Stomach (tissue), 9 donors: ENCODE data around the gene GALNS. TPM values are rescaled to one million over a fixed set of nuclear protein-coding genes. Genes with fewer than 3 reads are reported as not detected.
"Not testable (repeated sequence)": the region's sequence is repeated elsewhere in the genome, so short reads cannot be mapped to it uniquely, and the experiment has no call there.

Source experiments
- DNase-seq, 2 donors: peaks; one replicate each; pipeline versions ENCODE4 v3.0.0 to v3.0.0-alpha.2; 2013 to 2019
- H3K27ac ChIP-seq, 5 donors: fragments of 200-600 bp in 4 of 5; sonication (generic) in 4 of 5; one replicate each; pipeline ENCODE4 v1.5.1; 2013 to 2019; ENCODE audit warnings: mild to moderate bottlenecking in 1 of 5, moderate library complexity in 1 of 5
- H3K27me3 ChIP-seq, 3 donors: fragments of 200-600 bp; sonication (generic); one replicate each; pipeline ENCODE4 v1.5.1; 2017 to 2019; ENCODE audit warnings: mixed run types in 1 of 3
- H3K36me3 ChIP-seq, 4 donors: fragments of 200-600 bp; sonication (generic); 1 replicate in 3 of 4; 2 replicates in 1 of 4; pipeline ENCODE4 v1.5.1; 2016 to 2019
- H3K4me1 ChIP-seq, 4 donors: fragments of 200-600 bp; sonication (generic); one replicate each; pipeline ENCODE4 v1.5.1; 2016 to 2019
- H3K4me3 ChIP-seq, 4 donors: fragments of 200-600 bp; sonication (generic) in 3 of 4; one replicate each; pipeline ENCODE4 v1.5.1; 2016 to 2019; ENCODE audit warnings: mild to moderate bottlenecking in 1 of 4
- H3K9me3 ChIP-seq, 4 donors: fragments of 200-600 bp; sonication (generic); one replicate each; pipeline ENCODE4 v1.5.1; 2016 to 2019
- EP300 ChIP-seq: sonication (generic); formaldehyde crosslinking; IDR thresholded peaks from one replicate; pipeline ENCODE4 v1.6.1; 2017; ENCODE audit warnings: antibody characterized with exemption
- POLR2A ChIP-seq, 4 donors: fragments of 450-650 bp; IDR thresholded peaks; one replicate each; pipeline ENCODE4 v1.6.1; 2016; ENCODE audit warnings: antibody characterized with exemption in 4 of 4, control low read depth in 2 of 4, mild to moderate bottlenecking in 1 of 4, moderate library complexity in 1 of 4
- POLR2AphosphoS5 ChIP-seq, 3 donors: sonication (generic); formaldehyde crosslinking; IDR thresholded peaks; one replicate each; pipeline ENCODE4 v1.6.1; 2016; ENCODE audit warnings: antibody characterized with exemption in 3 of 3
- WGBS, 5 donors: extraction: QIAGEN DNeasy Blood & Tissue Kit in 3 of 5; methylation state at CpG; one replicate each; pipeline versions ENCODE4 v1.1.5 to v1.1.7; 2013 to 2018; 5-methylcytosine and 5-hydroxymethylcytosine counted together
- intact Hi-C: fragments of 100-400 bp; cut with DNase I; formaldehyde crosslinking; loops from one replicate; pipeline ENCODE4 v1.15.1; 2023; ENCODE audit warnings: low total_unique reads
- polyA plus RNA-seq, 3 donors: library from polyadenylated mRNA; stranded (reverse); fragments of 200-250 nt; gene quantifications; one replicate each; pipeline ENCODE4 v1.2.3, GENCODE V29; 2013
- total RNA-seq, 5 donors: library from RNA; depleted of rRNA; stranded (reverse); fragments of >200 nt; gene quantifications; one replicate each; pipeline versions ENCODE4 v1.1.0 to v1.2.3, GENCODE V29; 2014 to 2016
- TF ChIP-seq, protein P1 (sequence below), 7 experiments: fragments of 450-650 bp in 4 of 7; fragments of 200-600 bp in 3 of 7; sonication (generic) in 3 of 7; IDR thresholded peaks; one replicate each; pipeline ENCODE4 v1.5.1; 2016 to 2019; ENCODE audit warnings: antibody characterized with exemption in 7 of 7, control low read depth in 2 of 7, mild to moderate bottlenecking in 1 of 7
- donor health status: healthy with polysubstance abuse.
- donor health status: Bipolar disorder and iron deficiency.
- donor health status: healthy.

Gene GALNS
- total and polyA plus RNA-seq, 8 donors = 8.6 to 110 (median 28.2) TPM

DNA sequence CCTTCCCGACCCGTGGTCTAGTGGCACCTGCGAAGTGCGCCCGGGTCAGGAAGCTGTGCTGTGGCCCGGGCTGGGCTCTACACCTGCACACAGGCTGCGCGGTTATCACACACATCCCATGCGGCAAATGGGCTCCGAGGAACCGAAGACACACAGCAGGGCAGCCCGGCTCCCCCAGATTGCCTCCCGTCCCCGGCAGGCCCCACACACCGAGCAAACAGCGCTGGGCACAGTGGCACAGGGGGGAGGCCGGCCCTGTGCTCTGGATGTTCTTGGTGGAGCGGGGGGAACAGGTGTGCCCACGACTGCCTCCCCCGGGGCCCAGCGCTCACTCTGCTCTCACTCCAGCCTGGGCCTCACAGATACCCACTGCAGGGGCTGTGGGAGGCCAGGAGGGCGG, 38.6 kb upstream of the GALNS start:
- intact Hi-C loops = no loop called here
- TF ChIP-seq, protein P1, sequence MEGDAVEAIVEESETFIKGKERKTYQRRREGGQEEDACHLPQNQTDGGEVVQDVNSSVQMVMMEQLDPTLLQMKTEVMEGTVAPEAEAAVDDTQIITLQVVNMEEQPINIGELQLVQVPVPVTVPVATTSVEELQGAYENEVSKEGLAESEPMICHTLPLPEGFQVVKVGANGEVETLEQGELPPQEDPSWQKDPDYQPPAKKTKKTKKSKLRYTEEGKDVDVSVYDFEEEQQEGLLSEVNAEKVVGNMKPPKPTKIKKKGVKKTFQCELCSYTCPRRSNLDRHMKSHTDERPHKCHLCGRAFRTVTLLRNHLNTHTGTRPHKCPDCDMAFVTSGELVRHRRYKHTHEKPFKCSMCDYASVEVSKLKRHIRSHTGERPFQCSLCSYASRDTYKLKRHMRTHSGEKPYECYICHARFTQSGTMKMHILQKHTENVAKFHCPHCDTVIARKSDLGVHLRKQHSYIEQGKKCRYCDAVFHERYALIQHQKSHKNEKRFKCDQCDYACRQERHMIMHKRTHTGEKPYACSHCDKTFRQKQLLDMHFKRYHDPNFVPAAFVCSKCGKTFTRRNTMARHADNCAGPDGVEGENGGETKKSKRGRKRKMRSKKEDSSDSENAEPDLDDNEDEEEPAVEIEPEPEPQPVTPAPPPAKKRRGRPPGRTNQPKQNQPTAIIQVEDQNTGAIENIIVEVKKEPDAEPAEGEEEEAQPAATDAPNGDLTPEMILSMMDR (IDR thresholded peaks at IDR 0.05) = no peak
- TF ChIP-seq EP300 = no peak
- TF ChIP-seq POLR2AphosphoS5 (IDR thresholded peaks at IDR 0.05) = no peak
- no peak for TF ChIP-seq POLR2A (IDR thresholded peaks at IDR 0.05)
- no peaks in the 10 kb centered on the region for H3K9me3 ChIP-seq
- no peak overlapping the region for H3K27ac ChIP-seq
- H3K4me1 ChIP-seq = no peaks in the 10 kb centered on the region
- no peak for DNase-seq
- 90 to 93% (median 91%) methylated on average over 3 to 22 of the region's 22 CpGs for WGBS, 5 donors
- H3K4me3 ChIP-seq = no peak overlapping the region
- H3K36me3 ChIP-seq = peaks cover 0 to 44% (median 32%) of the 10 kb centered on the region in 4 donors
- H3K27me3 ChIP-seq = no peaks in the 10 kb centered on the region

DNA sequence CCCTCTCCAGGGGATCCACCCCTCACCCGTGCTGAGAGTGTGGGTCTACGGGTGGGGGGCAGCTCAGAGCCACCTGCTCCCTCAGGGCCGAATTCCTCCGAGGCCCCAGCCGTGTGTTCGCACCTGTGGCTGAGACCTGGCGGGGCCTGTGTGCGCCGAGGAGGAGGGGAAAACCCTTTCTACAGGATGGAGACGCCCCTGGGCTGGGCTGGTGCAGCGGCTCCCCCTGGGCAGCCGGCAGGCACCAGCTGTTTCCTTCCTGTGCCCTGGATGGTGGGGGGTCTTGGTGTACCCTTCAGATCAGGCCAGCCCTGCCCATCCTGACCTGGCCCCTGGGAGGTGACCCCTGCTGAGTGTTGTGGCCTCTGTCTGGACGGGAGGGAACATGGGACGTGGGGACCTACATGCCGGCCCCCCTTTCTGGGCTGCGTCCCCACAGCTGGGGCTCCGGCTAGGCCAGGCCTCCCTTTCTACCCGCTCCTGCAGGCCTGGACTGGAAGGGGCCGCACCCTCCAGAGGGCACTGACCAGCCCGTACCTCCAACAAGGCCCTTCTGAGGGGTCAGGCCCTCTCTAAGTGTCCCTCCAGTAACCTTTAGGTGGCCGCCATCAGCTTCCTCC, 38.0 kb upstream of the GALNS start:
- Histone ChIP-seq H3K9me3 (no peaks in the 10 kb centered on the region), H3K4me1 (no peaks in the 10 kb centered on the region), H3K27ac (no peak overlapping the region), H3K4me3 (no peak overlapping the region), H3K36me3 (peaks cover 0 to 43% (median 28%) of the 10 kb centered on the region in 4 donors), H3K27me3 (no peaks in the 10 kb centered on the region)
- TF ChIP-seq EP300 = no peak
- no peak for TF ChIP-seq POLR2A (IDR thresholded peaks at IDR 0.05)
- TF ChIP-seq POLR2AphosphoS5 (IDR thresholded peaks at IDR 0.05) = no peak
- TF ChIP-seq, protein P1 (IDR thresholded peaks at IDR 0.05) = no peak
- no peak for DNase-seq
- intact Hi-C loops = no loop called here
- 65 to 87% (median 75%) methylated on average over 14 to 21 of the region's 21 CpGs for WGBS, 5 donors

DNA sequence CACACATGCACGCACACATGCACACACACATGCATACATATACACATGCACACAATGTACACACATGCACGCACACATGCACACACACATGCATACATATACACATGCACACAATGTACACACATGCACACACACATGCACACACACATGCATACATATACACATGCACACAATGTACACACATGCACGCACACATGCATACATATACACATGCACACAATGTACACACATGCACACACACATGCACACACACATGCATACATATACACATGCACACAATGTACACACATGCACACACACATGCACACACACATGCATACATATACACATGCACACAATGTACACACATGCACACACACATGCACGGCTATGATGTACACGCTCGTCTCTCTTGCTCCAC, 37.5 kb upstream of the GALNS start:
- H3K27ac ChIP-seq, H3K9me3 ChIP-seq, intact Hi-C loops, H3K4me1 ChIP-seq, DNase-seq, H3K4me3 ChIP-seq, H3K27me3 ChIP-seq: not testable (repeated sequence)
- peaks cover 0 to 39% (median 24%) of the 10 kb centered on the region in 4 donors for H3K36me3 ChIP-seq
- 77 to 97% (median 95%) methylated on average over 4 to 5 of the region's 6 CpGs; no CpG with 5 or more reads in 1 of the 5 donors for WGBS, 5 donors

DNA sequence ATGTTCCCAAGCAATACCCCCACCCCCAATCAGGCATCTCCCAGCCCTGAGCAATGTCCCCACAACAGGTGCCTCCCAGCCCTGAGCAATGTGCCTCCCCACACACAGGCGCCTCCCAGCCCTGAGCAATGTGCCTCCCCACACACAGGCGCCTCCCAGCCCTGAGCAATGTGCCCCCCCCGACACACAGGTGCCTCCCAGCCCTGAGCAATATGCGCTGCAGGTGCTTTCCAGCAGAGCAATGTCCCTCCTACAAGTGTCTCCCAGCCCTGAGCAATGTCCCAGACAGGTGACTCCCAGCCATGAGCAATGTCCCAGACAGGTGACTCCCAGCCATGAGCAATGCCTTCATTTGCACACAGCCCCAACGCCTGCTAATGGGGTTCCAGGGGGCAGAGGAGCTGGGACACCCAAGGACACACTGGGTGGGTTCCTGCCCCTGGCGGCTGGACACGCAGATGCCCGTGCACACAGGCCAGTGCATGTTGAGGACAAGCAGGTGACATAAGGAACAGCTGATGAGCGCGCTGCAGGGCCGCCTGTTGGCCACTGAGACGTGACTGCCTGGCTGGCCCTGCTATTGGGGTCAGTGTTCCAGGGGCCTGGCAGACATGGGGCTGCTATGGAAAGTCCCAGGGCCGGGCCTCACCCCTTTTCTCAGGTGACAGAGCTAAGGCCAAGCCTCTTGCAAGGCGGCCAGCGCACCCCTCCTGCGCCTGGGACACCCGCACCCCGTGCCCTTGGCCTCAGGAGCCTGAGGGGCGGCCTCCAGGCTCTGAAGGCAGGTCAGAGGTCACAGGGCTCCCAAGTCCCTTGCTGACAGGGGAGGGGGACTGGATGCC, 36.6 kb upstream of the GALNS start:
- Histone ChIP-seq H3K9me3 (no peaks in the 10 kb centered on the region), H3K27me3 (no peaks in the 10 kb centered on the region), H3K4me3 (no peak overlapping the region), H3K4me1 (no peaks in the 10 kb centered on the region), H3K36me3 (peaks cover 0 to 39% (median 24%) of the 10 kb centered on the region in 4 donors), H3K27ac (no peak overlapping the region)
- 85 to 90% (median 86%) methylated on average over 13 to 19 of the region's 19 CpGs for WGBS, 5 donors
- DNase-seq = no peak
- intact Hi-C loops = no loop called here
- TF ChIP-seq POLR2AphosphoS5 (IDR thresholded peaks at IDR 0.05) (no peak), EP300 (no peak), POLR2A (IDR thresholded peaks at IDR 0.05) (no peak)
- TF ChIP-seq, protein P1 (IDR thresholded peaks at IDR 0.05) = no peak
